H1 (cell line): ENCODE data around the gene GCNT1. TPM values are rescaled to one million over a fixed set of nuclear protein-coding genes. Genes with fewer than 3 reads are reported as not detected.

Source experiments
- ATF2 ChIP-seq: IDR thresholded peaks from 2 replicates; pipeline ENCODE4 v1.6.1; 2012; ENCODE audit warnings: low read length, inconsistent platforms
- ATF3 ChIP-seq: IDR thresholded peaks from 2 replicates; pipeline ENCODE4 v1.6.1; 2011; ENCODE audit warnings: low read depth, mild to moderate bottlenecking, low read length; ENCODE audit not compliant: insufficient read depth
- CHD1 ChIP-seq: IDR thresholded peaks from 2 replicates; pipeline ENCODE4 v1.6.1; 2012; ENCODE audit warnings: low read depth, low read length, improper control_type of control experiment
- HDAC6 ChIP-seq: IDR thresholded peaks from one replicate; pipeline ENCODE4 v1.7.1; 2012; ENCODE audit warnings: low read depth, mild to moderate bottlenecking, inconsistent platforms, low read length, moderate library complexity
- KDM1A ChIP-seq: fragments of 200-600, 300-600 bp; sonication (generic); IDR thresholded peaks from 2 replicates; pipeline ENCODE4 v1.7.1; 2016; ENCODE audit warnings: mild to moderate bottlenecking, low read length, borderline replicate concordance
- POLR2AphosphoS5 ChIP-seq: IDR thresholded peaks from 2 replicates; pipeline ENCODE4 v1.6.1; 2011; ENCODE audit warnings: low read depth, low read length
- POU5F1 ChIP-seq: IDR thresholded peaks from 2 replicates; pipeline ENCODE4 v1.6.1; 2011; ENCODE audit warnings: low read depth, mild to moderate bottlenecking, low read length, moderate library complexity
- SP1 ChIP-seq: IDR thresholded peaks from 2 replicates; pipeline ENCODE4 v1.6.1; 2011; ENCODE audit warnings: low read depth, low read length
- polyA plus RNA-seq, 7 experiments: library from polyadenylated mRNA; depleted of rRNA in 3 of 7; stranded (reverse) in 5 of 7; unstranded in 2 of 7; fragments of >200 nt in 5 of 7; fragments of 200-250 nt in 2 of 7; gene quantifications; 1 replicate in 5 of 7; 2 replicates in 1 of 7; 4 replicates in 1 of 7; pipeline versions ENCODE4 v1.2.1 to v1.2.3, GENCODE V29; 2011 to 2013; ENCODE audit warnings: missing spikeins in 2 of 7, mixed read lengths in 2 of 7
- total RNA-seq: library from RNA; stranded (reverse); fragmentation: NEBNext Ultra II Directional; extraction: Animal tissue kit (Norgen Biotek cat#: 25700); gene quantifications from 2 replicates; pipeline ENCODE4 v1.2.1, GENCODE V29; 2021

The GCNT1 gene
- total and polyA plus RNA-seq, 2 of the 8 experiments (the other 6 are each of a cell fraction or from before 2014, with no cell fraction given), result 13.0 to 16.5 TPM

- TF ChIP-seq ATF2 (no peak), POU5F1 (no peak), SP1 (no peak), ATF3 (no peak), CHD1 (no peak), KDM1A (no peak), POLR2AphosphoS5 (no peak), HDAC6 (no peak)
These were observed 67.0 kb downstream of the GCNT1 start (continued) for GRCh38 chr9:76526026-76526425.
